CD4-positive, alpha-beta T cell treated with Interleukin-6 at 100 ng/mL for 8 hours (primary cell): ENCODE results near the gene CYP19A1.

Source experiments
- DNase-seq: peaks from one replicate; pipeline ENCODE4 v3.0.0-alpha.2; 2020; ENCODE audit warnings: mixed read lengths, low spot score

CYP19A1 gene

DNA sequence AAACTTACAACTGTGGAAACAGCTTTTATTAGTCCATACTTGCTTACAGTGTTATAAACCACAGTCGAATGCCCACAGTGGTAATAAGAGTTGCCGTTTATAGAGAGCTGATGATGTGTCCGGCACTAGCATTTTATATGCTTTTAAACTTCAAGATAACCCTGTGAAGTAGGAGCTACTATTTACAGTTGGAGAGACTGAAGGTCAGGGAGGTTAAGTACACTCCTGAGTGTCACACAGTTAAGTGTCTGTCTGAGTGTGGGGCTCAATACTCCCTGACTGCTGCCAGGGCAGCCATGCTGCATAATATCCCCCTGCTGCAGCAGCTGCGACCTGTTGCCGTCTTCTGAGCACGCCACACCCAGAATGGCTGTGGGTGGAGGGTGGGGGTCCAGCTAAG lies 153.8 kb downstream of the CYP19A1 start:
- no peak for DNase-seq

DNA sequence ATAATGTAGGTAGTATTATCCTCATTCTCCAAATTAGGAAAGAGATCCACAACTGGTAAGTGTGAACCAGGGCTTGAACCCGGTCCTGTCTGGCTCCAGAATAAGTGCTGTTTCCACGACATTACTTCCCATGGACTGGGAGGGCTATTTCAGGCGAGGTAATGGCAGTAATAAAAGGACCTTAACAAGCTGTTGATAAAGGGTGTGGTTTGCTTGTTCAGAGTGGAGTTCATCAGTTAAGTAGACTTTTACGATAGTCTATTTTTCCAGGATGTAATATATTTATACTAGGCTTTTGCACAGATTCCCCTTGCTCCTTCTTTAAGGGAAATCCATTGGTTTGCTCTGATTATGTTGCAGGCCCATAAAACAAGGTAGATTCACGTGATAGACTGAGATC lies 155.3 kb downstream of the CYP19A1 start:
- DNase-seq = no peak

- no peak for DNase-seq
Observed at GRCh38 chr15:51181905-51182304, 156.5 kb downstream of the CYP19A1 start.

- DNase-seq = no peak
Observed at GRCh38 chr15:51181221-51181620, 157.2 kb downstream of the CYP19A1 start.

- no peak for DNase-seq
Observed at GRCh38 chr15:51180534-51180933, 157.9 kb downstream of the CYP19A1 start.

GRCh38 chr15:51180011-51180410 lies 158.4 kb downstream of the CYP19A1 start:
- no peak for DNase-seq

DNA sequence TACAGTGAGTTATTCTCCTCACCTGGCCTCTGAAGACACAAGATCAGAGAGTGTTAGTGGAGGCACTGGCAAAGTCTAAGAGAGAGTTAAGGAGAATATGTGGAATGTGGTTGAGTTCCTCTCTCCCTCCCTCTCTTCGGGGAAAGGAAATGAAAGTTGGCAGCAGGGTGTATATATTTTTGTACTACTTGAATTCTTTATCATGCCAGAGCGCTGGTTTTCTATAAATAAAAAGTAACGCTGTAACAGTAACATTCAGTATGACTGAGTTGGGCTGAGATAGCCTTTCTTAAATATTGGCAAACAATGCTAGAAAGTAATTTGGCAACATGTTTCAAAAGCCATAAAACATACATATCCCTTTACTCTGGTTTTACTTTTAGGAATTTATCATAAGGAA lies 166.2 kb downstream of the CYP19A1 start:
- DNase-seq = no peak

DNA sequence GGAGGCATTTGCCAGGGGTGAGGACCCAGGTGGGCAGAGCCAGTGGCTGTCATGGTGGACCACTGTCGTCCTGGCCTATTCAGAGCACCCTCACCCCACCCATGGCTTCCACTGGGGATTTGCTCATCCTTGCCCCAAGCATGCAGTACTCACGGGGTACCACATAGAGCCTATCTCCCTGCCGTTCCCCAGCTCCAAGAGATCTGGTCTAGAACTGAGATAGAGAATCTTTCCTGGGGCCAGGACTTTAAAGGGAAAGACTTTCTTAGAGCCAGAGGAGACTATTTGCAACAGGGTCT lies 166.8 kb downstream of the CYP19A1 start:
- no peak for DNase-seq

DNA sequence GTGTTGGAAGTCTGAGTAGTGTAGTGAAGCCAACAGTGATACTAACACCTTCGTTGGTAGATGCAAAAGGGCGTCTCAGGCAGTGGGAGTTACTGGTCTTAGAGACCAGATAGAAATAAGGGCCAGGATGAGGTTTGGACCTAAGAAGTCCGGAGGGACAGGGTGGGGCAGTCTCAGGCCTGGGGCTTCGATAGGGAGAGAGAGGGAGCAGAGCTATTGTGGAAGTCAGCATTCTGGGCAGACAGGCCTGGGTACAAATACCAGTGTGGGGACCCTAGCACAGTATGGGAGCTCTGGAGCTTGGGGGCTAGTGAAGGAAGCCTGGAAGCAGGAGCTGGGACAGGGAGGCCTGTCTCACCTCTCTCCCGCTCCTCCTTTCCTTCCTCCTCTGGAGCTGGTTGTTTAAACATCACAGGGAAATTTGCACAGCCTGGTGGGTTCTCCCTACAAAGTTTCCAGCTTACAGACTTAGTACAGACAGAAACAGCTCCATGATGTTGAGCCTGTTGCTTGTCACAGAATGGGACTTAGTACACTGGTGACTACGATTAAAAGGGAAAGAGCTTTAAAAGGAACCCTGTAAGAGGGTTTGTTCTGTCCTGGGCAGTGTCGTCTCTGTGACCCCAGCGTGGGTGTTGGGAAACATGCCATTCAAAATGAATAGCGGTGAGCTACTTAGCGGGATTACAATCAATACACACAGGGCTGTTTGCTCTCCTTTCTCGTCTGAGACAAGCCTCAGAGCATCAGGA lies 167.3 kb downstream of the CYP19A1 start:
- no peak for DNase-seq

DNA sequence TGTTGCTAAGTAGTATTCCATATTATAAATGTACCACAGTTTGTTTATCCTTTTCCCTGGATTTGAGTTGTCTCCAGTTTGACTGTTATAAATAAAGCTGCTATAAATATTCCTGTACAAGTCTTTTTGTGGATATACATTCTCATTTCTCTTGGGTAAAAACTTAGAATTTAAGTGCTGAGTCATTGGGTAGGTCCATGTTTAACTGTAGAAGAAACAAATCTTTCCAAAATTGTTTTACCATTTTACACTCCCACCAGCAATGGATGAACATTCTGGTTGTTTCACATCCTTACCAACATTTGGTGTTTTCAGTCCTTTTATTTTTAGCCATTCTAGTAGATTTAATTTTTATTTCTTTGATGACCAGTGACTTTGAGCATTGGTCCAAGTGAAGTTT lies 169.7 kb downstream of the CYP19A1 start:
- DNase-seq = no peak

- DNase-seq = no peak
Observed at GRCh38 chr15:51163843-51164242, 174.6 kb downstream of the CYP19A1 start.

GRCh38 chr15:51162865-51163762 lies 175.3 kb downstream of the CYP19A1 start:
- DNase-seq = peak; percentile 46

DNA sequence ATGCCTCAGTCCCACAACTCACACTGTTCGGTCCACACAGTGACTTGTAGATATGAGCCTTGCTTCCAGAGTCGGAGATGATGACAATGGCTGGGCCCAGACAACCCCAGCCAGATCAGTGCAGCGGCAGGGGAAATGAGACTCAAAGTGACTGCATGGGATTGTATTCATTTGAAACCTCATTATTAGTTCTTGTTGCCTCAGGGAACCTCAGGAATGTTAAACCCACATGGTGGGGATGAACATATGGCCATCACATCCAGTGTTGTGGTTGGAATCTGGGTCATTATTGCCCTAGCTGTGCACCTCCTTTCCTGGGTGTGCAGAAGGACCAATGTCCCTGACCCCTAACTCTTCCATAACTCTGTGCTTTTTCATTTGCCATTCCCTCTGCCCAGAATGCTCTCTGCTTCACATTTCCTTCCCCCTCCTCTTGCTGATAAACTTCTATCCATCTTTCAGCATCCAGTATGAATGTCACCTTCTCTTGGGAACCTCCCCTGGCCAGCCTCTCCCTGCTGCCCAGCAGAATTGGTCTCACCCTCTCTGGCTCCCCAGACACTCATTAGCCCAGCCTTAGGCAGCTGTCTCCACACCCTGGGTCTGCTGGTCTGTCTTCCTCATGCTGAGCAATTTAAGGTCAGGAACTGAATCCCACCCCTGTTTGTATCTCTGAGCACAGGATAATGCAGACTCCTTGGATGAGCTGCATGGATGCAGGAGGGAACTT lies 176.7 kb downstream of the CYP19A1 start:
- DNase-seq = no peak

DNA sequence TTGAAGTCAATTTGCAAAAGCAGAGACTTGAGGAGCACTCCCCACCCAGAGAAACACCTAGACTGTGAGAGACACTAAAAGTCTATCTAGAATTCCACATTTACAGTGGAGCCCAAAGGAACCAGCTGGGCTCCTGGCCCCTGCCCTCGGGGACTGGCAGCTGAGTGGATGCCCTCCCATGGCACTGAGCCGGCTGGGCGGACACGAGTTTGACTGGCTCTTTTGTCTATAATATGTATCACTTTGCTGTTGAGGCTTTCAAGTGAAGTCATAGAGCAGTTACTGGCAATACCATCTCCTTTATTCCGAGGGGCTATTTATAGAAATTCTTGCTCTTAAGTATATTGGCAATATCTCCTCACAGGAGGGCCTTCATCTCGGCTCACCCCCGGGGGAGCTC lies 177.9 kb downstream of the CYP19A1 start:
- no peak for DNase-seq
